ENCODE measurements around the gene SCT.

DNA sequence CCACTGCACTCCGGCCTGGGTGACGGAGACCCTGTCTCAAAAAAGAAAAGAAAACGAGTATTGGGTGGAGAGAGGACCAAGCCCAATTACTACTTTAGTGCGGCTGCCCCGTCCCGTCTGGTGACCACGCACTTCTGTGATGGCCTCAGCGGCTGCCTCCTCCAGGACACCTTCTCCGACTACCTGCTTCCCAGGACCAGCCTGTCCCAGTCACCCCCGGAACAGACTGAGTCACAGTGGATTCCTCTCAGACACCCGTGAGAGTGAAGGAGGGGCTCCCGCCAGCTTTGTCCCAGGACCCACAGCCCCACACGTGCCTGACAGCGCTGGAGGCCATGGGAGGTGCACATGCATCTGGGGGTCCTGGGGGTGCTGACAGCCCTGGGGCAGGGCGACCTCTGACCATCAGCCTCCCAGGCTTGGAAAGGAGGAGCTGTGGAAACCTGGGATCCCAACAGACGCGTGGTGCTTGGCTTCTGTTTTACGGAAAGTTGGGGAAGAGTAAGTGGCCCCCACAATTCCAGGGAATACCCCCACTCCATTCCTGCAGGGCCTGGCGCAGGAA is 14.9 kb upstream of the SCT start:
- TF ChIP-seq POLR2A (IDR thresholded peaks at IDR 0.05): no peak
- TF ChIP-seq, protein P1, sequence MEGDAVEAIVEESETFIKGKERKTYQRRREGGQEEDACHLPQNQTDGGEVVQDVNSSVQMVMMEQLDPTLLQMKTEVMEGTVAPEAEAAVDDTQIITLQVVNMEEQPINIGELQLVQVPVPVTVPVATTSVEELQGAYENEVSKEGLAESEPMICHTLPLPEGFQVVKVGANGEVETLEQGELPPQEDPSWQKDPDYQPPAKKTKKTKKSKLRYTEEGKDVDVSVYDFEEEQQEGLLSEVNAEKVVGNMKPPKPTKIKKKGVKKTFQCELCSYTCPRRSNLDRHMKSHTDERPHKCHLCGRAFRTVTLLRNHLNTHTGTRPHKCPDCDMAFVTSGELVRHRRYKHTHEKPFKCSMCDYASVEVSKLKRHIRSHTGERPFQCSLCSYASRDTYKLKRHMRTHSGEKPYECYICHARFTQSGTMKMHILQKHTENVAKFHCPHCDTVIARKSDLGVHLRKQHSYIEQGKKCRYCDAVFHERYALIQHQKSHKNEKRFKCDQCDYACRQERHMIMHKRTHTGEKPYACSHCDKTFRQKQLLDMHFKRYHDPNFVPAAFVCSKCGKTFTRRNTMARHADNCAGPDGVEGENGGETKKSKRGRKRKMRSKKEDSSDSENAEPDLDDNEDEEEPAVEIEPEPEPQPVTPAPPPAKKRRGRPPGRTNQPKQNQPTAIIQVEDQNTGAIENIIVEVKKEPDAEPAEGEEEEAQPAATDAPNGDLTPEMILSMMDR (IDR thresholded peaks at IDR 0.05): no peak

Data from right lobe of liver (tissue), 4 donors.